PC-3 (cell line): ENCODE results near the gene MAPRE3.

Experiments used
- EZH2 ChIP-seq: fragments of 300-600 bp; sonication (generic); IDR thresholded peaks from one replicate; pipeline ENCODE4 v1.6.1; 2017; ENCODE audit warnings: antibody characterized with exemption, mild to moderate bottlenecking, low read length; ENCODE audit not compliant: unreplicated experiment
- TF ChIP-seq, protein P1 (sequence below): fragments of 300-600 bp; sonication (generic); conservative IDR thresholded peaks from 2 replicates; pipeline ENCODE4 v1.5.1; 2017; ENCODE audit warnings: antibody characterized with exemption, low read depth, mild to moderate bottlenecking, low read length

DNA sequence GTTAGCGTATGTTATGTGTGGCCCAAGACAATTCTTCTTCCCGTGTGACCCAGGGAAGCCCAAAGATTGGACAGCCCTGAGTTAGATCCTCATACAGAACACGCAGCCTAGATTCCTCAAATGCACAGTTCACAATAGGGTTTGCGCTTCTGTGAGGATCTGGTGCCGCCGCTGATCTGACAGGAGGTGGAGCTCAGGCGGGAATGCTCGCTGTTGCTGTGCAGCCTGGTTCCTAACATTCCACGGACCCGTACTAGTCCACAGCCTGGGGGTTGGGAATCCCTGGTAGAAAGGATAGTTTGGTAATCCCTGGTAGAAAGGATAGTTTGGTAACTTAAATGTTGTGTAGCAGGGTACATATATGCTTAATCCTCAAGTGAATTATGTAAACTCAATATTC is 27.0 kb downstream of the MAPRE3 start:
- TF ChIP-seq, protein P1, sequence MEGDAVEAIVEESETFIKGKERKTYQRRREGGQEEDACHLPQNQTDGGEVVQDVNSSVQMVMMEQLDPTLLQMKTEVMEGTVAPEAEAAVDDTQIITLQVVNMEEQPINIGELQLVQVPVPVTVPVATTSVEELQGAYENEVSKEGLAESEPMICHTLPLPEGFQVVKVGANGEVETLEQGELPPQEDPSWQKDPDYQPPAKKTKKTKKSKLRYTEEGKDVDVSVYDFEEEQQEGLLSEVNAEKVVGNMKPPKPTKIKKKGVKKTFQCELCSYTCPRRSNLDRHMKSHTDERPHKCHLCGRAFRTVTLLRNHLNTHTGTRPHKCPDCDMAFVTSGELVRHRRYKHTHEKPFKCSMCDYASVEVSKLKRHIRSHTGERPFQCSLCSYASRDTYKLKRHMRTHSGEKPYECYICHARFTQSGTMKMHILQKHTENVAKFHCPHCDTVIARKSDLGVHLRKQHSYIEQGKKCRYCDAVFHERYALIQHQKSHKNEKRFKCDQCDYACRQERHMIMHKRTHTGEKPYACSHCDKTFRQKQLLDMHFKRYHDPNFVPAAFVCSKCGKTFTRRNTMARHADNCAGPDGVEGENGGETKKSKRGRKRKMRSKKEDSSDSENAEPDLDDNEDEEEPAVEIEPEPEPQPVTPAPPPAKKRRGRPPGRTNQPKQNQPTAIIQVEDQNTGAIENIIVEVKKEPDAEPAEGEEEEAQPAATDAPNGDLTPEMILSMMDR: no peak
- no peak for TF ChIP-seq EZH2
